ENCODE data around the gene THOC1.

The THOC1 gene

GRCh38 chr18:250685-251084 lies 17.2 kb downstream of the THOC1 start:
- no peaks in the 10 kb centered on the region for H3K9me3 ChIP-seq (ENCODE audit: control insufficient read depth in 2 of 2, low read length in 2 of 2)
- H3K9ac ChIP-seq (ENCODE audit: low read length in 2 of 2) = no peak overlapping the region
- H3K4me1 ChIP-seq (ENCODE audit: control insufficient read depth, insufficient read depth, low read length) = no peaks in the 10 kb centered on the region
- no peak overlapping the region for H3K27ac ChIP-seq (ENCODE audit: low read length)
- H3K27me3 ChIP-seq (ENCODE audit: control insufficient read depth in 1 of 2, insufficient read depth in 2 of 2, low read length in 2 of 2) = no peaks in the 10 kb centered on the region
- H3K4me3 ChIP-seq (ENCODE audit: low read length in 2 of 2) = no peak overlapping the region
- peaks cover 33 to 41% of the 10 kb centered on the region in 2 donors for H3K36me3 ChIP-seq (ENCODE audit: control insufficient read depth in 2 of 2, insufficient read depth in 2 of 2, low read length in 2 of 2)

- Histone ChIP-seq H3K9me3 (ENCODE audit: control insufficient read depth in 2 of 2, low read length in 2 of 2) (no peaks in the 10 kb centered on the region), H3K27me3 (ENCODE audit: control insufficient read depth in 1 of 2, insufficient read depth in 2 of 2, low read length in 2 of 2) (no peaks in the 10 kb centered on the region), H3K27ac (ENCODE audit: low read length) (no peak overlapping the region), H3K9ac (ENCODE audit: low read length in 2 of 2) (no peak overlapping the region), H3K4me1 (ENCODE audit: control insufficient read depth, insufficient read depth, low read length) (no peaks in the 10 kb centered on the region), H3K36me3 (ENCODE audit: control insufficient read depth in 2 of 2, insufficient read depth in 2 of 2, low read length in 2 of 2) (peaks cover 29 to 46% of the 10 kb centered on the region in 2 donors), H3K4me3 (ENCODE audit: low read length in 2 of 2) (no peak overlapping the region)
These were observed 19.8 kb downstream of the THOC1 start for GRCh38 chr18:248053-248452.

GRCh38 chr18:245282-245847 lies 22.5 kb downstream of the THOC1 start:
- no peak overlapping the region for H3K27ac ChIP-seq (ENCODE audit: low read length)
- no peak overlapping the region for H3K9ac ChIP-seq (ENCODE audit: low read length in 2 of 2)
- H3K4me3 ChIP-seq (ENCODE audit: low read length in 2 of 2) = no peak overlapping the region
- peaks cover 14 to 22% of the 10 kb centered on the region in 2 donors for H3K36me3 ChIP-seq (ENCODE audit: control insufficient read depth in 2 of 2, insufficient read depth in 2 of 2, low read length in 2 of 2)
- H3K27me3 ChIP-seq (ENCODE audit: control insufficient read depth in 1 of 2, insufficient read depth in 2 of 2, low read length in 2 of 2) = no peaks in the 10 kb centered on the region
- H3K4me1 ChIP-seq (ENCODE audit: control insufficient read depth, insufficient read depth, low read length) = no peaks in the 10 kb centered on the region
- H3K9me3 ChIP-seq (ENCODE audit: control insufficient read depth in 2 of 2, low read length in 2 of 2) = no peaks in the 10 kb centered on the region

- Histone ChIP-seq H3K27ac (ENCODE audit: low read length) (no peak overlapping the region), H3K4me3 (ENCODE audit: low read length in 2 of 2) (no peak overlapping the region), H3K9ac (ENCODE audit: low read length in 2 of 2) (no peak overlapping the region), H3K9me3 (ENCODE audit: control insufficient read depth in 2 of 2, low read length in 2 of 2) (no peaks in the 10 kb centered on the region), H3K4me1 (ENCODE audit: control insufficient read depth, insufficient read depth, low read length) (no peaks in the 10 kb centered on the region), H3K36me3 (ENCODE audit: control insufficient read depth in 2 of 2, insufficient read depth in 2 of 2, low read length in 2 of 2) (peaks cover under 1 to 7% of the 10 kb centered on the region in 2 donors), H3K27me3 (ENCODE audit: control insufficient read depth in 1 of 2, insufficient read depth in 2 of 2, low read length in 2 of 2) (no peaks in the 10 kb centered on the region)
These were observed 27.7 kb downstream of the THOC1 start for GRCh38 chr18:240175-240574.

GRCh38 chr18:231563-231962 lies 36.3 kb downstream of the THOC1 start:
- Histone ChIP-seq H3K27me3 (ENCODE audit: control insufficient read depth in 1 of 2, insufficient read depth in 2 of 2, low read length in 2 of 2) (no peaks in the 10 kb centered on the region), H3K4me3 (ENCODE audit: low read length in 2 of 2) (no peak overlapping the region)

GRCh38 chr18:228586-228985 lies 39.3 kb downstream of the THOC1 start:
- H3K9me3 ChIP-seq (ENCODE audit: control insufficient read depth in 2 of 2, low read length in 2 of 2) = no peaks in the 10 kb centered on the region
- H3K27me3 ChIP-seq (ENCODE audit: control insufficient read depth in 1 of 2, insufficient read depth in 2 of 2, low read length in 2 of 2) = no peaks in the 10 kb centered on the region
- no peaks in the 10 kb centered on the region for H3K4me1 ChIP-seq (ENCODE audit: control insufficient read depth, insufficient read depth, low read length)
- H3K36me3 ChIP-seq (ENCODE audit: control insufficient read depth in 2 of 2, insufficient read depth in 2 of 2, low read length in 2 of 2) = peaks cover 11 to 18% of the 10 kb centered on the region in 2 donors
- no peak overlapping the region for H3K27ac ChIP-seq (ENCODE audit: low read length)
- no peak overlapping the region for H3K4me3 ChIP-seq (ENCODE audit: low read length in 2 of 2)
- no peak overlapping the region for H3K9ac ChIP-seq (ENCODE audit: low read length in 2 of 2)

More at GRCh38 chr18:231563-231962, 36.3 kb downstream of the THOC1 start:
- H3K36me3 ChIP-seq (ENCODE audit: control insufficient read depth in 2 of 2, insufficient read depth in 2 of 2, low read length in 2 of 2) = peaks cover 0 to 2% of the 10 kb centered on the region in 2 donors
- H3K9ac ChIP-seq (ENCODE audit: low read length in 2 of 2) = no peak overlapping the region
- no peaks in the 10 kb centered on the region for H3K4me1 ChIP-seq (ENCODE audit: control insufficient read depth, insufficient read depth, low read length)
- H3K9me3 ChIP-seq (ENCODE audit: control insufficient read depth in 2 of 2, low read length in 2 of 2) = no peaks in the 10 kb centered on the region
- H3K27ac ChIP-seq (ENCODE audit: low read length) = no peak overlapping the region

- H3K4me3 ChIP-seq (ENCODE audit: low read length in 2 of 2) = no peak overlapping the region
- H3K4me1 ChIP-seq (ENCODE audit: control insufficient read depth, insufficient read depth, low read length) = no peaks in the 10 kb centered on the region
- H3K27me3 ChIP-seq (ENCODE audit: control insufficient read depth in 1 of 2, insufficient read depth in 2 of 2, low read length in 2 of 2) = no peaks in the 10 kb centered on the region
- no peak overlapping the region for H3K27ac ChIP-seq (ENCODE audit: low read length)
- H3K36me3 ChIP-seq (ENCODE audit: control insufficient read depth in 2 of 2, insufficient read depth in 2 of 2, low read length in 2 of 2) = peaks cover 11 to 22% of the 10 kb centered on the region in 2 donors
- H3K9me3 ChIP-seq (ENCODE audit: control insufficient read depth in 2 of 2, low read length in 2 of 2) = no peaks in the 10 kb centered on the region
- no peak overlapping the region for H3K9ac ChIP-seq (ENCODE audit: low read length in 2 of 2)
These were observed 39.9 kb downstream of the THOC1 start for GRCh38 chr18:227902-228301.

GRCh38 chr18:227374-227773 lies 40.5 kb downstream of the THOC1 start:
- no peak overlapping the region for H3K4me3 ChIP-seq (ENCODE audit: low read length in 2 of 2)
- H3K27me3 ChIP-seq (ENCODE audit: control insufficient read depth in 1 of 2, insufficient read depth in 2 of 2, low read length in 2 of 2) = no peaks in the 10 kb centered on the region
- H3K4me1 ChIP-seq (ENCODE audit: control insufficient read depth, insufficient read depth, low read length) = no peaks in the 10 kb centered on the region
- H3K9ac ChIP-seq (ENCODE audit: low read length in 2 of 2) = no peak overlapping the region
- H3K27ac ChIP-seq (ENCODE audit: low read length) = no peak overlapping the region
- H3K9me3 ChIP-seq (ENCODE audit: control insufficient read depth in 2 of 2, low read length in 2 of 2) = no peaks in the 10 kb centered on the region
- H3K36me3 ChIP-seq (ENCODE audit: control insufficient read depth in 2 of 2, insufficient read depth in 2 of 2, low read length in 2 of 2) = peaks cover 11 to 24% of the 10 kb centered on the region in 2 donors

GRCh38 chr18:225745-226144 lies 42.1 kb downstream of the THOC1 start:
- peaks cover 11 to 24% of the 10 kb centered on the region in 2 donors for H3K36me3 ChIP-seq (ENCODE audit: control insufficient read depth in 2 of 2, insufficient read depth in 2 of 2, low read length in 2 of 2)

GRCh38 chr18:220708-221107 lies 47.1 kb downstream of the THOC1 start:
- Histone ChIP-seq H3K27me3 (ENCODE audit: control insufficient read depth in 1 of 2, insufficient read depth in 2 of 2, low read length in 2 of 2) (no peaks in the 10 kb centered on the region), H3K27ac (ENCODE audit: low read length) (no peak overlapping the region), H3K36me3 (ENCODE audit: control insufficient read depth in 2 of 2, insufficient read depth in 2 of 2, low read length in 2 of 2) (peaks cover 24 to 32% of the 10 kb centered on the region in 2 donors), H3K4me3 (ENCODE audit: low read length in 2 of 2) (no peak overlapping the region), H3K4me1 (ENCODE audit: control insufficient read depth, insufficient read depth, low read length) (no peaks in the 10 kb centered on the region), H3K9me3 (ENCODE audit: control insufficient read depth in 2 of 2, low read length in 2 of 2) (no peaks in the 10 kb centered on the region), H3K9ac (ENCODE audit: low read length in 2 of 2) (no peak overlapping the region)

More at GRCh38 chr18:225745-226144, 42.1 kb downstream of the THOC1 start:
- Histone ChIP-seq H3K9ac (ENCODE audit: low read length in 2 of 2) (no peak overlapping the region), H3K27ac (ENCODE audit: low read length) (no peak overlapping the region), H3K9me3 (ENCODE audit: control insufficient read depth in 2 of 2, low read length in 2 of 2) (no peaks in the 10 kb centered on the region), H3K27me3 (ENCODE audit: control insufficient read depth in 1 of 2, insufficient read depth in 2 of 2, low read length in 2 of 2) (no peaks in the 10 kb centered on the region), H3K4me1 (ENCODE audit: control insufficient read depth, insufficient read depth, low read length) (no peaks in the 10 kb centered on the region), H3K4me3 (ENCODE audit: low read length in 2 of 2) (no peak overlapping the region)

- Histone ChIP-seq H3K9me3 (ENCODE audit: control insufficient read depth in 2 of 2, low read length in 2 of 2) (no peaks in the 10 kb centered on the region), H3K4me3 (ENCODE audit: low read length in 2 of 2) (no peak overlapping the region), H3K36me3 (ENCODE audit: control insufficient read depth in 2 of 2, insufficient read depth in 2 of 2, low read length in 2 of 2) (peaks cover 33 to 40% of the 10 kb centered on the region in 2 donors), H3K27me3 (ENCODE audit: control insufficient read depth in 1 of 2, insufficient read depth in 2 of 2, low read length in 2 of 2) (no peaks in the 10 kb centered on the region), H3K9ac (ENCODE audit: low read length in 2 of 2) (no peak overlapping the region), H3K4me1 (ENCODE audit: control insufficient read depth, insufficient read depth, low read length) (no peaks in the 10 kb centered on the region), H3K27ac (ENCODE audit: low read length) (no peak overlapping the region)
These were observed 50.1 kb downstream of the THOC1 start for GRCh38 chr18:217532-218336.

All from stomach smooth muscle (tissue), 2 donors.